NCI-H748 treated with DMSO at 0.1 percent for 48 hours (cell line): ENCODE measurements around the gene CMSS1.
"Not testable (repeated sequence)": the region's sequence is repeated elsewhere in the genome, so short reads cannot be mapped to it uniquely, and the experiment has no call there.

ENCODE experiments used
- DNase-seq: peaks from one replicate; lab custom pipeline; 2025; lab: John Stamatoyannopoulos, UW

CMSS1 gene

DNA sequence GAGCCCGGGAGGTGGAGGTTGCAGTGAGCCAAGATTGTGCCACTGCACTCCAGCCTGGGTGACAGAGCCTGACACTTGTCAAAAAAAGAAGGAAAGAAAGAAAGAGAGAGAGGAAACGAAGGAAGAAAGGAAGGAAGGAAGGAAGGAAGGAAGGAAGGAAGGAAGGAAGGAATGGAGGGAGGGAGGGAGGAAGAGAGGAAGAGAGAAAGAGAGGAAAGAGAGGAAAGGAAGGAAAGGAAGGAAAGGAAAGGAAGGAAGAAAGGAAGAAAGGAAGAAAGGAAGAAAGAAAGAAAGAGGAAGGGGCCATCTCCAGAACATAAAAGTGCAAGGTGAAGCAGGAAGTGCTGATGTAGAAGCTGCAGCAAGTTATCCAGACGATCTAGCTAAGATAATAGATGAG lies 411.5 kb downstream of the CMSS1 start:
- not testable (repeated sequence) for DNase-seq

- no peak for DNase-seq
Measured at GRCh38 chr3:100230710-100231109, 413.0 kb downstream of the CMSS1 start.
